Measurements from ENCODE around the gene COPE. TPM values are rescaled to one million over a fixed set of nuclear protein-coding genes. Genes with fewer than 3 reads are reported as not detected.

COPE gene
- total RNA-seq, 1 donor from 2014 or later, result 171 TPM

DNA sequence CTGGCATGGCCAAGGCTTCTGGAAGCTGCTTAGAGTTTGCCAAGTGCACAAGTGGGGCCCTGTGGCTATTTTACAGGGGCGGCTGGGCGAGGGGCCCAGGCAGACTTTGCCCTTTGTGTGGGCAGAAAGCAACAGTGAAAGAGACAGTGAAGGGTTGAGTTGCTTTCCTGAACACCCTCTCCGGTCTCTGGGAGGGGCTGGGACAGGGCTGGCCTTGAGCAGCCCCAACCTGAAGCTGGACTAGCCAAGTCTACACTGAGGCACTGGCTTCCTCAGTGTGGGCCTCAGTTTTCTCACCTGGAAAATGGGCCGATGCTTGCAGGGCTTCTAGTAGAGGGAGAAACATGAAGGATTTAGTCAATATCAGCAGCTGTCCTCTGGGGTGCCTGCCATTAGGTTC lies 24.3 kb upstream of the COPE start:
- H3K27me3 Mint-ChIP-seq, result peaks cover 4% of the 10 kb centered on the region
- TF ChIP-seq, protein P1, sequence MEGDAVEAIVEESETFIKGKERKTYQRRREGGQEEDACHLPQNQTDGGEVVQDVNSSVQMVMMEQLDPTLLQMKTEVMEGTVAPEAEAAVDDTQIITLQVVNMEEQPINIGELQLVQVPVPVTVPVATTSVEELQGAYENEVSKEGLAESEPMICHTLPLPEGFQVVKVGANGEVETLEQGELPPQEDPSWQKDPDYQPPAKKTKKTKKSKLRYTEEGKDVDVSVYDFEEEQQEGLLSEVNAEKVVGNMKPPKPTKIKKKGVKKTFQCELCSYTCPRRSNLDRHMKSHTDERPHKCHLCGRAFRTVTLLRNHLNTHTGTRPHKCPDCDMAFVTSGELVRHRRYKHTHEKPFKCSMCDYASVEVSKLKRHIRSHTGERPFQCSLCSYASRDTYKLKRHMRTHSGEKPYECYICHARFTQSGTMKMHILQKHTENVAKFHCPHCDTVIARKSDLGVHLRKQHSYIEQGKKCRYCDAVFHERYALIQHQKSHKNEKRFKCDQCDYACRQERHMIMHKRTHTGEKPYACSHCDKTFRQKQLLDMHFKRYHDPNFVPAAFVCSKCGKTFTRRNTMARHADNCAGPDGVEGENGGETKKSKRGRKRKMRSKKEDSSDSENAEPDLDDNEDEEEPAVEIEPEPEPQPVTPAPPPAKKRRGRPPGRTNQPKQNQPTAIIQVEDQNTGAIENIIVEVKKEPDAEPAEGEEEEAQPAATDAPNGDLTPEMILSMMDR (conservative IDR thresholded peaks at IDR 0.05), result no peak
- no peaks in the 10 kb centered on the region for H3K36me3 Mint-ChIP-seq
- no peak overlapping the region for H3K4me3 Mint-ChIP-seq
- H3K9me3 Mint-ChIP-seq, result no peaks in the 10 kb centered on the region
- no peak for DNase-seq (ENCODE audit: extremely low spot score, unreplicated experiment)
- H3K4me1 Mint-ChIP-seq (ENCODE audit: unreplicated experiment), result no peaks in the 10 kb centered on the region
- H3K27ac Mint-ChIP-seq, result no peak overlapping the region

DNA sequence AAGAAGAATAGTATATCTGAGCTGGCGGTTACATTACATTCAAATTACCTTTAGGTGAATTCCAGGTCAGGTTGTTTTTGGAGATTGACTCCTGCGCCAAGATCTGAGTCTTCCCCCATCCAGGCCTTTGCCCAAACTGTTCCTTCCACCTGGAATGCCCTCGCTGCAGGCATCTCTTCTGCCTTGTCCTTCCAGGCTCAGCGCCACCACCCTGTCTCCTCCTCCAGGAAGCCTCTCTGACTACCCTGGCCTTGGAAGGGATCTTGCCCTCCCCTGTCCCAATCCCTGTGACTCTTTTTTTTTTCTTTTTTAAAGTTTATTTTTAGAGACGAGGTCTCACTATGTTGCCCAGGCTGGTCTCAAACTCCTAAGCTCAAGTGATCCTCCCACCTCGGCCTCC lies 23.5 kb upstream of the COPE start:
- peak overlapping the region; percentile 63 for H3K27ac Mint-ChIP-seq
- peaks cover under 1% of the 10 kb centered on the region for H3K36me3 Mint-ChIP-seq
- DNase-seq (ENCODE audit: extremely low spot score, unreplicated experiment), result no peak
- H3K9me3 Mint-ChIP-seq, result no peaks in the 10 kb centered on the region
- H3K27me3 Mint-ChIP-seq, result peaks cover 4% of the 10 kb centered on the region
- H3K4me3 Mint-ChIP-seq, result peak overlapping the region; percentile 65
- TF ChIP-seq, protein P1 (conservative IDR thresholded peaks at IDR 0.05), result no peak
- no peaks in the 10 kb centered on the region for H3K4me1 Mint-ChIP-seq (ENCODE audit: unreplicated experiment)

DNA sequence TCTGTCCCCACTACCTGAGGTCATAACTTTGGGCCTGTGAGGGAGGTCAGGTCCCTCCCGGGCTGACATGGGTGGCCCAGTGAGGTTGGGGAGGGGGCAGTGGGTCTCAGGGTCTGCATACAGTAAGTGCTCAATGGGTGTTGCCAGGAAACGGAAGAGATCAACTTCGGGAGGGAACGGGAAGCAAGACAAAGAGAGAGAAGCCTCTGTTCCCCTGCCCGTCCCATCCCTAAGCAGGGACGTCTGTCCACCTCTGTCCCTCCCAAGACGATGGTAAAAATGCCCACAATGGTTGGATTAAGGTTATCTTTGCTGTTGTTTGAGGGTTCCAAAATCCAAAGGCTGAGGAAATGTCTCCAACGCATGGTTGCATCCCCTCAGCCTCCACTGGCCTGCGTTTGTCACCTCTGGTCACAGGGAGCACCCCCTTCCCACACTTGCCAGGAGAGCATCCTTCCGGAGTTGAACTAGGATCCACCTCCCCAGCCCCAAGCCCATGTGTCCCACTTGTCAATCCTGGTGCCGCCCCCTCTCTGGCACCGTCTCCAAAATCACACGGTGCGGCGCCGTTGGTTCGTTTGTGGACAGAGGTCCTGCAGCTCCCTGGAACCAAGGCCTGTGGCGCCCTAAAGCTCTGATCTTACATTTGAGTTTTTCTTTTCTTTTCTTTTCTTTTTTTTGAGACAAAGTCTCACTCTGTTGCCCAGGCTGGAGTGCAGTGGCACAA lies 22.6 kb upstream of the COPE start:
- Mint-ChIP-seq H3K36me3 (peaks cover 4% of the 10 kb centered on the region), H3K27me3 (peaks cover 4% of the 10 kb centered on the region), H3K27ac (no peak overlapping the region), H3K4me1 (ENCODE audit: unreplicated experiment) (no peaks in the 10 kb centered on the region), H3K9me3 (no peaks in the 10 kb centered on the region), H3K4me3 (peak overlapping the region; percentile 65)
- no peak for DNase-seq (ENCODE audit: extremely low spot score, unreplicated experiment)
- TF ChIP-seq, protein P1 (conservative IDR thresholded peaks at IDR 0.05), result no peak

DNA sequence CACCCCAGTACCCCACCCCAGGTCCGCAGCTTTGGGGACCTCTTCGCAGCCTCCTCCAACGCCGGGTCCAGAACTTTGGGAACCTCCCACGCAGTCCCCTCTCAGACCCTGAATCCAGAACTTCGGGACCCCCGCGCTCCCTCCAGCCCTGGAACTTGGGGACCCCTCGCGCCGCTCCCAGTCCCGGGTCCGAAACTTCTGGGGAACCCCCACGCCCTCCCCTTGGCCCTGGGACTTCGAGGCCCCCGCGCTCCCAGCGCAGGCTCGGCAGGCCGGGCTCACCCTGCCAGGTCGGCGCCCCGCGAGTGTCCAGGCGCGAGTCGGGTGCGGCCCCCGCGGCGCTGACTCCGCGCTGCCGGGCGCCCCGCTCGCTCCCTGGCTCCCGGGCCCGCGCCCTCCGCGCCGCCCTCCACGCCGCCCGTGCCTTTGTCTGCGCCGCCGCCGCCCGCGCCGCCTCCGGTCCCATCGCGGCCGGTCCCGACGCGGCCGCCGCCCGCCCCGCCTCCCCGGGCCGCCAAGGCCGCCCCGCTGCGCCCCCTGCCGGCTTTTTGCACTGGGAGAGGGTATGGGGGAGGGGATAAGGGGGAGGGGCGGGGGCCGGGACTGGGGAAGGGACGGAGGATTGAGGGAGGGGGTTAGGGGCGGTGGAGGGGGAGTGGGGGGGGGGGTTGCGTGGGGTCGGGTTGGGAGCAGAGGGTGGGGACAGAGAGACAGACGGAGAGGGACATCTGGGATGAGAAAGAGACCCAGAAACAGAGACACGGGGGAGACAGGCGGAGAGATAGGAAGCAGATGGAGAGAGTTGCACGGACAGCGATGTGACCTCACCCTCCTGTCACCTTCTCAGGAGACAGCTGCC lies 21.8 kb upstream of the COPE start, which contains the start of gene HOMER3:
Gene HOMER3, minus strand, starts transcription at position 449 of the 859 bp plus-strand sequence. CDS start 2,235 bp downstream, outside the sequence.
- Mint-ChIP-seq H3K9me3 (no peaks in the 10 kb centered on the region), H3K27ac (no peak within 1 kb of the TSS), H3K36me3 (peaks cover 4% of the 10 kb centered on the region), H3K27me3 (no peaks in the 10 kb centered on the region), H3K4me3 (peak within 1 kb of the TSS; percentile 89), H3K4me1 (ENCODE audit: unreplicated experiment) (no peaks in the 10 kb centered on the region)
- TF ChIP-seq, protein P1 (conservative IDR thresholded peaks at IDR 0.05), result peak; percentile 40
- peak; percentile 85 for DNase-seq (ENCODE audit: extremely low spot score, unreplicated experiment)

DNA sequence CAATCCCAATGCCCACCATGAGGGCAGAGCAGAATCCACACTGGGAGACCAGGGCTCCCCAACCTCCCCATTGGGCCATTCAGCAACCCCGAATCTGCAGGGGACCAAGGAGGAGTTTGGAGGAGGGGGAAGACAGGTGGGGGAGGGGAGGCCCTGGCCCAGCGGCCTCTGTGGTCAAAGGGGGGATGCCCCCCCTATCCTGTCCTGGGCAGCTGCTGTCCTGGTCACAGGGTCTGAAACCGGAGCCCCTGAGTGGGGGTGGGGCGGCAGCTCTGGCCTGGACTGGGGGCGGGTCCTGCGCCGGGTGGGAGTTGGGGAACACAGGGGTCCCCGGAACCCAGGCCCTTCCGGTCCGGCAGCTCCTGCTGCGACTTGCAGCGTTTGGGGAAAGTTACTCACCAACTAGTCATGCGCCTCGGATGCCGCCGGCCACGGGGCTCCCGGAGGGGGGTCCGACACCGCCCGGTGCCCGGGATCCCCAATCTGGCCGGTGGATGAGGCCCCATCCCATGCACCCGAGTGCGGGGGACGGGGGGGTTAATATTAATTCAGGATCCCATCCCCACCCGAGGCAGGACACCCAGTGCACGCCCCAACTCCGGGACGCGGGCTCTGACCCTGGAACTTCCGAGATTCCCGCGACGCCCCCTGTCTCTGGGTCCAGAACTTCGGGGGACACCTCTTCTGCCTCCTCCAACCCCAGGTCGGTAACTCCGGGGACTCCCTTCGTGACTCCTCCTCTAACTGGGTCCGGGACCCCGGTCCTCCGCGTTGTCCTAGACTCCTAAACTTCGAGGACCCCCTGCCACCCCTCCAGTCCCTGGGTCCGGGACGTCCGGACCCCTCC lies 21.0 kb upstream of the COPE start:
- H3K27me3 Mint-ChIP-seq, result no peaks in the 10 kb centered on the region
- TF ChIP-seq, protein P1 (conservative IDR thresholded peaks at IDR 0.05), result no peak
- peak overlapping the region; percentile 34 for H3K27ac Mint-ChIP-seq
- peak overlapping the region; percentile 89 for H3K4me3 Mint-ChIP-seq
- no peak for DNase-seq (ENCODE audit: extremely low spot score, unreplicated experiment)
- H3K36me3 Mint-ChIP-seq, result peaks cover 4% of the 10 kb centered on the region
- no peaks in the 10 kb centered on the region for H3K4me1 Mint-ChIP-seq (ENCODE audit: unreplicated experiment)
- no peaks in the 10 kb centered on the region for H3K9me3 Mint-ChIP-seq
